Measurements from ENCODE around the gene PROKR1.
A peak's percentile ranks its signal among the peaks of the same experiment; 100 is the strongest.
"Not testable (repeated sequence)": the region's sequence is repeated elsewhere in the genome, so short reads cannot be mapped to it uniquely, and the experiment has no call there.

PROKR1 gene

GRCh38 chr2:68643011-68643873 lies at the start of gene PROKR1:
TSS of gene PROKR1 (plus strand) at chr2:68643579. CDS start at chr2:68645822, 2,243 bp downstream.
- DNase-seq, result peak; percentile 51
- Mint-ChIP-seq H3K9me3 (peaks cover 9% of the 10 kb centered on the region), H3K27ac (no peak within 1 kb of the TSS), H3K27me3 (peaks cover 76% of the 10 kb centered on the region), H3K4me1 (ENCODE audit: low read depth) (peaks cover 21% of the 10 kb centered on the region), H3K4me3 (peak within 1 kb of the TSS; percentile 48), H3K36me3 (ENCODE audit: low read depth) (no peaks in the 10 kb centered on the region)

- Mint-ChIP-seq H3K9me3 (peaks cover under 1% of the 10 kb centered on the region), H3K27ac (no peak overlapping the region), H3K4me3 (no peak overlapping the region), H3K36me3 (ENCODE audit: low read depth) (no peaks in the 10 kb centered on the region), H3K4me1 (ENCODE audit: low read depth) (peaks cover 11% of the 10 kb centered on the region), H3K27me3 (peaks cover 5% of the 10 kb centered on the region)
- no peak for DNase-seq
Observed at GRCh38 chr2:68594041-68594440, 49.3 kb upstream of the PROKR1 start.

GRCh38 chr2:68594674-68595492 lies 48.5 kb upstream of the PROKR1 start:
- H3K36me3 Mint-ChIP-seq (ENCODE audit: low read depth), result no peaks in the 10 kb centered on the region
- H3K27ac Mint-ChIP-seq, result no peak overlapping the region
- no peak overlapping the region for H3K4me3 Mint-ChIP-seq
- peaks cover 9% of the 10 kb centered on the region for H3K9me3 Mint-ChIP-seq
- peak; percentile 51 for DNase-seq
- H3K27me3 Mint-ChIP-seq, result peaks cover 13% of the 10 kb centered on the region
- peaks cover 11% of the 10 kb centered on the region for H3K4me1 Mint-ChIP-seq (ENCODE audit: low read depth)

- not testable (repeated sequence) for H3K36me3 Mint-ChIP-seq (ENCODE audit: low read depth); H3K4me3 Mint-ChIP-seq; DNase-seq; H3K27ac Mint-ChIP-seq
- H3K27me3 Mint-ChIP-seq, result peaks cover 17% of the 10 kb centered on the region
- peaks cover 11% of the 10 kb centered on the region for H3K4me1 Mint-ChIP-seq (ENCODE audit: low read depth)
- peaks cover 14% of the 10 kb centered on the region for H3K9me3 Mint-ChIP-seq
Observed at GRCh38 chr2:68595493-68595785, 47.9 kb upstream of the PROKR1 start.

- not testable (repeated sequence) for H3K4me3 Mint-ChIP-seq
Observed at GRCh38 chr2:68600495-68600894, 42.9 kb upstream of the PROKR1 start.

GRCh38 chr2:68603059-68603458 lies 40.3 kb upstream of the PROKR1 start:
- no peak overlapping the region for H3K27ac Mint-ChIP-seq
- H3K9me3 Mint-ChIP-seq, result peaks cover 21% of the 10 kb centered on the region
- no peaks in the 10 kb centered on the region for H3K36me3 Mint-ChIP-seq (ENCODE audit: low read depth)
- peaks cover 2% of the 10 kb centered on the region for H3K4me1 Mint-ChIP-seq (ENCODE audit: low read depth)
- peaks cover 12% of the 10 kb centered on the region for H3K27me3 Mint-ChIP-seq
- no peak overlapping the region for H3K4me3 Mint-ChIP-seq
- no peak for DNase-seq

More at GRCh38 chr2:68600495-68600894, 42.9 kb upstream of the PROKR1 start:
- peaks cover 17% of the 10 kb centered on the region for H3K27me3 Mint-ChIP-seq
- H3K9me3 Mint-ChIP-seq, result peaks cover 21% of the 10 kb centered on the region
- DNase-seq; H3K4me1 Mint-ChIP-seq (ENCODE audit: low read depth); H3K36me3 Mint-ChIP-seq (ENCODE audit: low read depth); H3K27ac Mint-ChIP-seq: not testable (repeated sequence)

GRCh38 chr2:68604077-68604476 lies 39.3 kb upstream of the PROKR1 start:
- H3K27ac Mint-ChIP-seq, result no peak overlapping the region
- H3K36me3 Mint-ChIP-seq (ENCODE audit: low read depth), result no peaks in the 10 kb centered on the region
- H3K4me1 Mint-ChIP-seq (ENCODE audit: low read depth), result peaks cover 2% of the 10 kb centered on the region
- DNase-seq, result no peak
- H3K27me3 Mint-ChIP-seq, result peaks cover 12% of the 10 kb centered on the region
- H3K4me3 Mint-ChIP-seq, result no peak overlapping the region
- peaks cover 20% of the 10 kb centered on the region for H3K9me3 Mint-ChIP-seq

GRCh38 chr2:68605939-68606338 lies 37.4 kb upstream of the PROKR1 start:
- H3K9me3 Mint-ChIP-seq, result peaks cover 14% of the 10 kb centered on the region
- no peak overlapping the region for H3K4me3 Mint-ChIP-seq
- no peak overlapping the region for H3K27ac Mint-ChIP-seq
- H3K4me1 Mint-ChIP-seq (ENCODE audit: low read depth), result peaks cover 2% of the 10 kb centered on the region
- H3K36me3 Mint-ChIP-seq (ENCODE audit: low read depth), result no peaks in the 10 kb centered on the region
- no peak for DNase-seq
- H3K27me3 Mint-ChIP-seq, result no peaks in the 10 kb centered on the region

GRCh38 chr2:68606759-68607158 lies 36.6 kb upstream of the PROKR1 start:
- Mint-ChIP-seq H3K36me3 (ENCODE audit: low read depth) (no peaks in the 10 kb centered on the region), H3K27ac (no peak overlapping the region), H3K27me3 (no peaks in the 10 kb centered on the region), H3K4me1 (ENCODE audit: low read depth) (peaks cover 2% of the 10 kb centered on the region), H3K9me3 (peaks cover 15% of the 10 kb centered on the region), H3K4me3 (no peak overlapping the region)
- no peak for DNase-seq

GRCh38 chr2:68607837-68608236 lies 35.5 kb upstream of the PROKR1 start:
- DNase-seq, result no peak
- H3K27me3 Mint-ChIP-seq, result no peaks in the 10 kb centered on the region
- no peaks in the 10 kb centered on the region for H3K36me3 Mint-ChIP-seq (ENCODE audit: low read depth)
- no peak overlapping the region for H3K27ac Mint-ChIP-seq
- peaks cover 15% of the 10 kb centered on the region for H3K9me3 Mint-ChIP-seq
- no peak overlapping the region for H3K4me3 Mint-ChIP-seq
- no peaks in the 10 kb centered on the region for H3K4me1 Mint-ChIP-seq (ENCODE audit: low read depth)

- Mint-ChIP-seq H3K4me1 (ENCODE audit: low read depth) (no peaks in the 10 kb centered on the region), H3K27ac (no peak overlapping the region), H3K36me3 (ENCODE audit: low read depth) (no peaks in the 10 kb centered on the region), H3K4me3 (no peak overlapping the region), H3K27me3 (no peaks in the 10 kb centered on the region), H3K9me3 (peaks cover 13% of the 10 kb centered on the region)
- DNase-seq, result no peak
Observed at GRCh38 chr2:68612765-68613519, 30.4 kb upstream of the PROKR1 start.

GRCh38 chr2:68620772-68621171 lies 22.6 kb upstream of the PROKR1 start:
- no peak overlapping the region for H3K4me3 Mint-ChIP-seq
- peaks cover 3% of the 10 kb centered on the region for H3K27me3 Mint-ChIP-seq
- no peak for DNase-seq
- H3K36me3 Mint-ChIP-seq (ENCODE audit: low read depth), result no peaks in the 10 kb centered on the region
- no peak overlapping the region for H3K27ac Mint-ChIP-seq
- peaks cover 6% of the 10 kb centered on the region for H3K9me3 Mint-ChIP-seq
- H3K4me1 Mint-ChIP-seq (ENCODE audit: low read depth), result no peaks in the 10 kb centered on the region

GRCh38 chr2:68623820-68624219 lies 19.6 kb upstream of the PROKR1 start:
- no peak for DNase-seq
- Mint-ChIP-seq H3K27ac (no peak overlapping the region), H3K9me3 (peaks cover 6% of the 10 kb centered on the region), H3K4me3 (no peak overlapping the region), H3K36me3 (ENCODE audit: low read depth) (no peaks in the 10 kb centered on the region), H3K27me3 (peaks cover 17% of the 10 kb centered on the region), H3K4me1 (ENCODE audit: low read depth) (no peaks in the 10 kb centered on the region)

GRCh38 chr2:68627615-68628014 lies 15.8 kb upstream of the PROKR1 start:
- no peak for DNase-seq
- H3K36me3 Mint-ChIP-seq (ENCODE audit: low read depth), result no peaks in the 10 kb centered on the region
- no peak overlapping the region for H3K4me3 Mint-ChIP-seq
- H3K4me1 Mint-ChIP-seq (ENCODE audit: low read depth), result no peaks in the 10 kb centered on the region
- no peak overlapping the region for H3K27ac Mint-ChIP-seq
- H3K27me3 Mint-ChIP-seq, result peaks cover 24% of the 10 kb centered on the region
- H3K9me3 Mint-ChIP-seq, result peaks cover 3% of the 10 kb centered on the region
